ENCODE measurements around the gene LRRC1.

DNA sequence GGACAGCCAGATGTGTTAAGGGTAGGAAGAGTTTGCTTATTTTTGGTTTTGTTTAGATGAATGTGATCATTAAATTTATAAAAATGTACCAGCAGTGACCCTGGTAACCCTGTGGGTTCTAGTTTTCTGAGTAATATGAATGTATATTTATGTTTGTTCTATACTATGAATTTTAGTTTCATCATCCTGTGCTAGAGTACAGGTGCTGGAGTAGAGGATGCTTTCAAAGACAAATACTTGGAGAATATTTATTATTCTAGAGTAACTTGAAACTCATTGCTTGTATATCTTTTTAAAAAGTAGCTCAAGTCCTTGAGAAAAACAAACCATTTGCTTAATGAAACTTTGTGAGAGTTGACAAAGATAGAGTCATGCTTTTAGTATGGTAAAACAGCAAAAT, 7.8 kb downstream of the LRRC1 start:
- TF ChIP-seq, protein P1, sequence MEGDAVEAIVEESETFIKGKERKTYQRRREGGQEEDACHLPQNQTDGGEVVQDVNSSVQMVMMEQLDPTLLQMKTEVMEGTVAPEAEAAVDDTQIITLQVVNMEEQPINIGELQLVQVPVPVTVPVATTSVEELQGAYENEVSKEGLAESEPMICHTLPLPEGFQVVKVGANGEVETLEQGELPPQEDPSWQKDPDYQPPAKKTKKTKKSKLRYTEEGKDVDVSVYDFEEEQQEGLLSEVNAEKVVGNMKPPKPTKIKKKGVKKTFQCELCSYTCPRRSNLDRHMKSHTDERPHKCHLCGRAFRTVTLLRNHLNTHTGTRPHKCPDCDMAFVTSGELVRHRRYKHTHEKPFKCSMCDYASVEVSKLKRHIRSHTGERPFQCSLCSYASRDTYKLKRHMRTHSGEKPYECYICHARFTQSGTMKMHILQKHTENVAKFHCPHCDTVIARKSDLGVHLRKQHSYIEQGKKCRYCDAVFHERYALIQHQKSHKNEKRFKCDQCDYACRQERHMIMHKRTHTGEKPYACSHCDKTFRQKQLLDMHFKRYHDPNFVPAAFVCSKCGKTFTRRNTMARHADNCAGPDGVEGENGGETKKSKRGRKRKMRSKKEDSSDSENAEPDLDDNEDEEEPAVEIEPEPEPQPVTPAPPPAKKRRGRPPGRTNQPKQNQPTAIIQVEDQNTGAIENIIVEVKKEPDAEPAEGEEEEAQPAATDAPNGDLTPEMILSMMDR (IDR thresholded peaks at IDR 0.05; ENCODE audit: control extremely low read depth in 1 of 3, insufficient read depth in 1 of 3, low read depth in 1 of 3, low read length in 3 of 3): no peak
- TF ChIP-seq, protein P2, sequence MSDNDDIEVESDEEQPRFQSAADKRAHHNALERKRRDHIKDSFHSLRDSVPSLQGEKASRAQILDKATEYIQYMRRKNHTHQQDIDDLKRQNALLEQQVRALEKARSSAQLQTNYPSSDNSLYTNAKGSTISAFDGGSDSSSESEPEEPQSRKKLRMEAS (IDR thresholded peaks at IDR 0.05): no peak
- TF ChIP-seq SP1 (IDR thresholded peaks at IDR 0.05; ENCODE audit: low read depth, low read length) (no peak), EZH2 (IDR thresholded peaks at IDR 0.05; ENCODE audit: low read depth, low read length, severe bottlenecking) (no peak), SP2 (IDR thresholded peaks at IDR 0.05; ENCODE audit: low read length) (no peak), GABPA (IDR thresholded peaks at IDR 0.05; ENCODE audit: borderline replicate concordance, insufficient read depth, low read length) (no peak), CEBPB (IDR thresholded peaks at IDR 0.05; ENCODE audit: low read depth, low read length) (no peak), EP300 (IDR thresholded peaks at IDR 0.05; ENCODE audit: borderline replicate concordance in 1 of 2, low read depth in 2 of 2, low read length in 2 of 2) (no peak), CREB1 (IDR thresholded peaks at IDR 0.05) (no peak), POLR2A (IDR thresholded peaks at IDR 0.05; ENCODE audit: control extremely low read depth in 1 of 2, low read depth in 2 of 2, low read length in 2 of 2) (no peak), POLR2AphosphoS5 (IDR thresholded peaks at IDR 0.05; ENCODE audit: low read depth, low read length) (no peak)
- TF ChIP-seq, protein P3, sequence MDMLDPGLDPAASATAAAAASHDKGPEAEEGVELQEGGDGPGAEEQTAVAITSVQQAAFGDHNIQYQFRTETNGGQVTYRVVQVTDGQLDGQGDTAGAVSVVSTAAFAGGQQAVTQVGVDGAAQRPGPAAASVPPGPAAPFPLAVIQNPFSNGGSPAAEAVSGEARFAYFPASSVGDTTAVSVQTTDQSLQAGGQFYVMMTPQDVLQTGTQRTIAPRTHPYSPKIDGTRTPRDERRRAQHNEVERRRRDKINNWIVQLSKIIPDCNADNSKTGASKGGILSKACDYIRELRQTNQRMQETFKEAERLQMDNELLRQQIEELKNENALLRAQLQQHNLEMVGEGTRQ (IDR thresholded peaks at IDR 0.05; ENCODE audit: low read length): no peak
